ENCODE data around the gene HSPH1.

DNA sequence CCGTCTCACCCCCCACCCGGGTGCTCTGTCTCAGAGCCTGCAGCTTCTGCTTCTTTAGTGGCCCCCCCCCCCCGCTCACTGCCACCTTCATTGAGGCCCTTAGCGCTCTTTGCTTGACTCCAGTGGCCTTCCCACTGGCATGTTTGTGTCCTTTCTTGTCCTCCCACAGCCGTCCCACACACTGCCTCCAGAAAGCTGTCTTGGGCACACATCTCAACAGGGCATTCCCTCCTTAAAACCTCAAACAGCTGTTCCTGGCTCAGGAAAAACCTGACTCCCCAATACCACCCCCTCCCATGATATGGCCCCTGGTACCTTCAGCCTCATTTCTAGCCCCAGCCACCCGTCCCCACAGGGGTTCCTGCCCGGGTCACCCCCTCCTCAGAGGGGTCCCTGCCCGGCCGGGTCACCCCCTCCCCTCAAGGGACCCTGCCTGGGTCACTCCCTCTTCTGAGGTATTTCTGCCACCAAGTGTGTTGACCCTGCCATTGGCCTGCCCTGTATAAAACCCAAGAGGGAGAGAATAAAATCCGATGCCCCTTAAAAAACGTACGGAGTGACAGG is 46.9 kb upstream of the HSPH1 start:
- TF ChIP-seq, protein P1, sequence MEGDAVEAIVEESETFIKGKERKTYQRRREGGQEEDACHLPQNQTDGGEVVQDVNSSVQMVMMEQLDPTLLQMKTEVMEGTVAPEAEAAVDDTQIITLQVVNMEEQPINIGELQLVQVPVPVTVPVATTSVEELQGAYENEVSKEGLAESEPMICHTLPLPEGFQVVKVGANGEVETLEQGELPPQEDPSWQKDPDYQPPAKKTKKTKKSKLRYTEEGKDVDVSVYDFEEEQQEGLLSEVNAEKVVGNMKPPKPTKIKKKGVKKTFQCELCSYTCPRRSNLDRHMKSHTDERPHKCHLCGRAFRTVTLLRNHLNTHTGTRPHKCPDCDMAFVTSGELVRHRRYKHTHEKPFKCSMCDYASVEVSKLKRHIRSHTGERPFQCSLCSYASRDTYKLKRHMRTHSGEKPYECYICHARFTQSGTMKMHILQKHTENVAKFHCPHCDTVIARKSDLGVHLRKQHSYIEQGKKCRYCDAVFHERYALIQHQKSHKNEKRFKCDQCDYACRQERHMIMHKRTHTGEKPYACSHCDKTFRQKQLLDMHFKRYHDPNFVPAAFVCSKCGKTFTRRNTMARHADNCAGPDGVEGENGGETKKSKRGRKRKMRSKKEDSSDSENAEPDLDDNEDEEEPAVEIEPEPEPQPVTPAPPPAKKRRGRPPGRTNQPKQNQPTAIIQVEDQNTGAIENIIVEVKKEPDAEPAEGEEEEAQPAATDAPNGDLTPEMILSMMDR (IDR thresholded peaks at IDR 0.05) = no peak
- TF ChIP-seq ZFX (IDR thresholded peaks at IDR 0.05; ENCODE audit: borderline replicate concordance) = no peak

All from 22Rv1 (cell line).